Sciatic nerve (tissue), 2 donors: ENCODE measurements around the gene MRTFB. TPM values are rescaled to one million over a fixed set of nuclear protein-coding genes. Genes with fewer than 3 reads are reported as not detected.

Experiments
- ATAC-seq: fragments of 200-7000 bp; cut with Tn5 transposase; one replicate; pipeline ENCODE4 v1.9.1; 2020; ENCODE audit warnings: mild to moderate bottlenecking, moderate library complexity
- DNase-seq: peaks from one replicate; pipeline ENCODE4 v3.0.0-alpha.2; 2020; ENCODE audit warnings: low spot score
- intact Hi-C: fragments of 100-400 bp; cut with DNase I; formaldehyde crosslinking; loops from one replicate; pipeline ENCODE4 v1.14.2; 2022
- total RNA-seq: library from RNA; stranded (reverse); fragmentation: NEBNext Ultra II Directional; extraction: Animal tissue kit (Norgen Biotek cat#: 25700); gene quantifications from one replicate; pipeline ENCODE4 v1.2.1, GENCODE V29; 2021
- donor health status: DM: no; HTN: no; CAD: no.
- donor health status: DM: no; HTN: no; CAD: no.

Gene MRTFB
- total RNA-seq, 1 donor from 2014 or later = 72.0 TPM

- intact Hi-C loops = no loop called here
- no peak for ATAC-seq
- DNase-seq = no peak
These were observed 27.0 kb downstream of the MRTFB start for GRCh38 chr16:14098081-14098480.

DNA sequence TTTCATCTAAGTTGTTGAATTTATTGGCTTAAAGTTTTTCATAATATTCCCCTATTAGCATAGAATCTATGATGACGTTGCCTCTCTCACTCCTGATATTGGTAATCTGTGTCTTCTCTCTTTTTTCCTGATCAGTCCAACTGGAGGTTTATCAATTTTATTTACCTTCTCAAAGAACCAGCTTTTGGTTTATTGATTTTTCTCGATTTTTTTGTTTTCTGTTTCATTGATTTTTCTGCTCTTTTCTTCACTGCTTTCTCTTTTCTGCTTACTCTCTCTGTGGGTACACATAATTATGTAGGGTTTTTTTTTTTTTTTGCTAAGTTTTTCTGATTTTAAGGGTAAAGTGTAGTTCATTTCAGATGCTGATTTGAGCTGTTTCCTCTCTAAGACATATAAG, 29.7 kb downstream of the MRTFB start:
- ATAC-seq (no peak), DNase-seq (no peak)
- intact Hi-C loops = no loop called here

GRCh38 chr16:14101415-14101814, 30.3 kb downstream of the MRTFB start:
- ATAC-seq = no peak
- no peak for DNase-seq
- intact Hi-C loops = no loop called here

- intact Hi-C loops = no loop called here
- ATAC-seq (no peak), DNase-seq (no peak)
These were observed 32.0 kb downstream of the MRTFB start for GRCh38 chr16:14102925-14103720.

DNA sequence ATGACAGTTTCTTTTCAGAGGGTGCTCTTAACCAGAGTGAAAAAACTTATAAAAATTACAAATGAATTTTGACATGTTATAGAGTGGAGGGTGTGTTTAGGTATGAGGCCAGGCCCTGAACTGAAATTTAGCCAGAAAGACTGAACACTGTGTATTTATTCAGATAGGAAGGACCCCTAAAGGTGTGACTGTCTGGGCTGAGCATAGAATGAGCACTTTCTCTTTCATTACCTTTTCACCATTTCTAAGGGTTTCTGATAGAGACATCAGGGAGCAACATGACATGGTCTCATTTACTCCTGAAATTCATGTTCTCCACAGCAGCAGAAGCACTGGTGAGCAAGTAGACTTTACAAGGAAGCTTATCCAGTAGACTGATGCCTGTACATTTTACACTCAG, 32.9 kb downstream of the MRTFB start:
- intact Hi-C loops = no loop called here
- DNase-seq = no peak
- no peak for ATAC-seq

- DNase-seq (no peak), ATAC-seq (no peak)
- intact Hi-C loops = no loop called here
These were observed 34.7 kb downstream of the MRTFB start for GRCh38 chr16:14105760-14106375.

DNA sequence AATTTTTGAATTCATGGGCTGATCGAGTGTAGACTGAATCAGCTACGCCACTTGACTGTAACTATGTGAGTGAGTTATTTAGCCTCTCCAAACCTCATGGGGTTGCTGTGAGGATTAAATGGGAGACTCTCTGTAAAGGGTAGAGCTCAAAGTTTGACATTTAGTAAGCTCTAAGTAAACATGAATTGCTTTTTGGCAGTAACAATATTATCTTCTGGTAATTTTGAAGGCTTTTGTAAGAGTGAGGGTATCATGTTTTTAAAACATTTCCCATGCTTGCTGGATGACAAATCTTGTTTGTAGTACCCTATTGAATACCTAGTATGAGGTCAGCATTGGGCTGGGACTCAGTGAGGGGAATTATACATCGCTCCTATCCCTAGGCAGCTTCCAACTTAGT, 35.3 kb downstream of the MRTFB start:
- intact Hi-C loops = no loop called here
- ATAC-seq (no peak), DNase-seq (no peak)

DNA sequence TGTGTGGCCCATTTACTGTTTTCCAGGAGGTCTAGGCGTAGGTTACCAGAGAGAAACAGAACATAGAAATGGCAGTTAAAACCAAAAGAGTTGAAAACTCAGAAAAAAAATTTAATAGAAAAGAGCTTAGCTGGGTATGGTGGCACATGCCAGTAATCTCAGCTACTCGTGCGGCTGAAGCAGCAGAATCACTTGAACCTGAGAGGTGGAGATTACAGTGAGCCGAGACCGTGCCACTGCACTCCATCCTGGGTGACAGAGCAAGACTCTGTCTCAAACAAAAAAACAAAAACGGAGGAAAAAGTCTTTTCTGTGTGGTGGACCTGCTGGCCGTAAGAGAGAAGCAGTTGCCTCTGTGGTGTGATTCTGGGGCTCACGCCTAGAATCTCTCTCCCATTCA, 35.8 kb downstream of the MRTFB start:
- no peak for ATAC-seq
- DNase-seq = no peak
- intact Hi-C loops = no loop called here

DNA sequence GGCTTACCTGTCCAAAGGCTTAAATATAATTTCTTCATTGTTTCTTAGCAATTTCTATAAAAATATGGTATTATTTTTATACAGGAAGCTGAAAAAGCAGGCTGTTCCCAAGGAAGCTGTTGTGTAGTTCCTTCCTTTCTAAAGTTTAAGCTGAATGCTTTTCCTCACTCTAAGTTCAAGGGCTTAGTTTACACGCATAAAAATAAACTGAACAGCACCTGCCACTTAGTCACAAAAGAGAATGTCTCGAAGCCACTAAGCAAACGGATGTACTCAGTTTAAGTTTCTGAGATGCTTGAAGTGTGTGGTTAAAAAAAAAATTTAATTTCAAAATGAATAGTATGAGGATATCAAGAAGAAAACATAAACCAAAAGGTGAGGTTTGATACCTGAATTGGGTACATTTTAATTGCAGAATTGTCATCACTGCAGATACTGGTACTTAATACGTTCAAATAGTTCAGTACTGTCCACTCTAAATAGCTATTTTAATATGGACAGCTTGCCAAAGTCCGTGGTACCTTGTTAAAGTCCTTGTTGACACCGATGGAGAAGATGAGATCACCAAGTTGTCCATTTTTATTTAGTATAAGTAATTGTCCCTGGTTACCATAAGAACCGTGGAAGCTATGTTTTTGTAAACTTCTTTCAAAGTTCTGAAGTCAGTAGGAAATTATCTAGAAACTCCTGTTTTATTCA, 38.1 kb downstream of the MRTFB start:
- ATAC-seq = no peak
- intact Hi-C loops = no loop called here

GRCh38 chr16:14109782-14110727, 38.9 kb downstream of the MRTFB start:
- ATAC-seq (no peak), DNase-seq (no peak)
- intact Hi-C loops = no loop called here

More for the DNA sequence above, 38.1 kb downstream of the MRTFB start:
- no peak for DNase-seq

DNA sequence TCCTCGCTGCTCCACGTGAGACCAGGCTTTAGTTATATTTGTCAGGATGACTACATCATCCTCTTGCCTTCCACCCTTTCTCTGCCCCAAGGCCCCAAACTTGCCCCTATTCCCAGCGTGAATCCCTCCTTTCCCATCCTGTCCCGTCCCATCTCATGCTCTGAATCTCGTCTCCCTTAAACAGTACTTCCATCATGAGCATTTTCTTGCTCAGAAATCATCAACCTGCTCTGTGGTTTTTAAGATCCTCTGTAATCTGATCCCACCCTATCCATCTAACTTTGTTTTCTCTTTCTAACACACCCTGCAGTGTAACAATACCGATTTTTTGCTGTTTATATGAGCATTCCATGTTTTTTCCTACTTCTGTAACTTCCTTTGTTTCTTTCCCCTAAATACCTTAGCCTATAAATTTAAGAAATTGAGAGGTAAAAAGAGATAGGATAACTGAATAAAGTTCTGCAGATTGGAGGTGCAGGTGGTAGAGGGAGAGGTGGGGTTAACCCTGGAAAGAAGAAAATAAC, 39.7 kb downstream of the MRTFB start:
- DNase-seq (no peak), ATAC-seq (no peak)
- intact Hi-C loops = no loop called here

DNA sequence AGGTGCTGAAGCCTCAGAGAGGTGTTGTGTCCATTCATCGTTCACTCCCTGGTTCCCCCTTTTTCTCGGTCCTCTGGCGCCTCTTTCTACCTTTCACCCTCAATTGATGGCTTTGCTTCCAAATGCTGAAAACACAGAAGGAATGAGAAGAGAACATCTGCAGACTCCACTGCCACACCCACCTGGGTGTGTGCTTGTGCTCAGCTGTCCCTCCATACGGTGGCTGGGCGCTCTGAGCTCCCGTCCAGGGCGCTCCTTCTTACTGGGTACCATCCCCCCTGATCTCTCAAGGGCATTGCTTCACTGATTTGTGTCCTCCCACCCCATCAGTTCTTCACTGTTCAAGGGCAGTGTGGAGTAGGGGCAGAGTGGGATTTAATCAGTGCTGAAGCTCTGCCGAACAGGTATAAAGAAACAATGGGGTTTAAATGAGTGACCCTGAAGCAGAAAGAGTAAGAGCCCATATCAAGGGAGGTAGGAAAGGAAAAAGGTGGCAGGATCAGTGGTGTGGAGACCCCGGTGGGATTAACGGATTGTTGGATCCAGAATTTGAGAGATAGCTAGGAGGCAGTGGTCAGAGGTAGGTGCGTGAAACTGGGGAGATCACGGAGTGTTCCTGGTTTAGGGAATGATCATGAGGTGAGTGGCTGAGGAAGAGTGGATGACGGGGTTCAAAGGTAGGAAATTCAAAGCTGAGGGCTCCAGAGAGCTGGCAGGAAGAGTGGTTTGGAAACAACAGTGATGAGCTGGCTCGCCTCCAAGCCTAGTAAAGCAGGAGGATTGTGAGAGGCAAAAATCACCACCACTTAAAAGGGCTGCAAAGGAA, 40.8 kb downstream of the MRTFB start:
- intact Hi-C loops = no loop called here
- DNase-seq = peak; percentile 67
- ATAC-seq = peak; percentile 70

- DNase-seq = no peak
- intact Hi-C loops = no loop called here
- ATAC-seq = peak; percentile 15
These were observed 41.4 kb downstream of the MRTFB start for GRCh38 chr16:14112539-14112856.

DNA sequence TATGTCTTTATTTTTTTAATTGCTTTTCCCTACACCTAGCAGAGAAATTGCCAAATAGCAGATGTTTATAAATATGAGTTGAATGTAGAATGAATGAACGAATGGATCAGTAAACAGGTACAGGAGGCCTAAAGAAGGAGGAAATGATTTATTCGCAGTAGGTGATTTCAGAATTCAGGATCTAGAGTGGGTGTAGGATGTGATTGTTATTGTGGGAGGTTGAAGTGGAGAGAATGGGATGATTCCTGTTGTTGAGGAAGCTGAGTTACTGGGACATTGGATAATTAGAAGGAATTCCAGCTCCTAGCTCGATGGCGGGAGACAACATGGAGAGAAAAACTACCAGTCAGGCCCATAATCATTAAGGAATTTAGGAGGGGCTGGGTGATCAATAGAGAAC, 42.2 kb downstream of the MRTFB start:
- no peak for DNase-seq
- ATAC-seq = no peak
- intact Hi-C loops = no loop called here

GRCh38 chr16:14117051-14117450, 45.9 kb downstream of the MRTFB start:
- no peak for ATAC-seq
- no peak for DNase-seq
- intact Hi-C loops = no loop called here

GRCh38 chr16:14119799-14120198, 48.7 kb downstream of the MRTFB start:
- intact Hi-C loops = no loop called here
- DNase-seq = no peak
- no peak for ATAC-seq

DNA sequence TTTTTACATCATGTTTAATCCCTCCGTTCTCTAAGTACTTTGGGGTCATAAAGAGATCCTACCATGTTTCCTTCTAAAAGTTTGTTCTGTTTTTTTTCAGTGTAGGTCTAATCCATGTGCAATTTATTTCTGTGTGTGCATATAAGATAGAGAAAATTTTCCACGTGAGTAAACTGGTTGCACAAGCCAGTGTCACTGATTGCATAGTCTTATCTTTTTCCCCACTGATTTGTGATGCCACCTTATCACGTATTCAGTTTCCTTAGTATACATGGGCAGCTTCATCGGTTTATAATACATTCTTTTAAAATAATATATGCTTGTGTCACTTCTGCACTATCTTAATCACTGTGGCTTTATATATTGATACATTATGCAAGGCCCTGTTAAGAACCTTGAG, 49.2 kb downstream of the MRTFB start:
- DNase-seq = no peak
- ATAC-seq = no peak
- intact Hi-C loops = no loop called here

GRCh38 chr16:14121142-14121541, 50.0 kb downstream of the MRTFB start:
- DNase-seq (no peak), ATAC-seq (no peak)
- intact Hi-C loops = no loop called here
